Ectodermal cell (in vitro differentiated cells): Measurements from ENCODE around the gene TCIRG1.

Experiments
- H3K27ac ChIP-seq: 2 replicates; pipeline ENCODE4 v1.7.0; 2013; ENCODE audit warnings: mild to moderate bottlenecking, low read depth, low read length; ENCODE audit not compliant: insufficient read depth, poor library complexity, severe bottlenecking
- H3K27me3 ChIP-seq: 2 replicates; pipeline ENCODE4 v1.7.0; 2013; ENCODE audit warnings: mild to moderate bottlenecking, low read length; ENCODE audit not compliant: insufficient read depth, control insufficient read depth, poor library complexity, severe bottlenecking
- H3K36me3 ChIP-seq: one replicate; pipeline ENCODE4 v1.7.0; 2013; ENCODE audit warnings: low read length; ENCODE audit not compliant: control insufficient read depth, insufficient read depth
- H3K4me1 ChIP-seq: one replicate; pipeline ENCODE4 v1.7.0; 2013; ENCODE audit warnings: low read length; ENCODE audit not compliant: control insufficient read depth, insufficient read depth
- H3K4me3 ChIP-seq: 2 replicates; pipeline ENCODE4 v1.7.0; 2013; ENCODE audit warnings: low read depth, low read length, control low read depth; ENCODE audit not compliant: insufficient read depth
- H3K9me3 ChIP-seq: 2 replicates; pipeline ENCODE4 v1.7.0; 2013; ENCODE audit warnings: mild to moderate bottlenecking, low read length, moderate library complexity; ENCODE audit not compliant: control insufficient read depth
- WGBS, 2 experiments: methylation state at CpG; one replicate each; pipeline ENCODE4 v1.1.7; 2013; ENCODE audit warnings: missing lambda C conversion rate in 2 of 2; 5-methylcytosine and 5-hydroxymethylcytosine counted together

The TCIRG1 gene

GRCh38 chr11:68056317-68057285 lies 17.8 kb downstream of the TCIRG1 start:
- no peaks in the 10 kb centered on the region for H3K4me1 ChIP-seq
- peaks cover 2% of the 10 kb centered on the region for H3K36me3 ChIP-seq
- H3K4me3 ChIP-seq = no peak overlapping the region
- 93 to 97% methylated on average over 12 of the region's 12 CpGs for WGBS, 2 experiments
- no peaks in the 10 kb centered on the region for H3K9me3 ChIP-seq
- H3K27me3 ChIP-seq = no peaks in the 10 kb centered on the region
- no peak overlapping the region for H3K27ac ChIP-seq

GRCh38 chr11:68057807-68058206 lies 19.0 kb downstream of the TCIRG1 start:
- H3K27me3 ChIP-seq = no peaks in the 10 kb centered on the region
- peaks cover 6% of the 10 kb centered on the region for H3K36me3 ChIP-seq
- H3K4me3 ChIP-seq = no peak overlapping the region
- no peaks in the 10 kb centered on the region for H3K4me1 ChIP-seq
- WGBS, 2 experiments = 93 to 99% methylated on average over 4 of the region's 4 CpGs
- no peaks in the 10 kb centered on the region for H3K9me3 ChIP-seq
- H3K27ac ChIP-seq = no peak overlapping the region

- Histone ChIP-seq H3K4me1 (no peaks in the 10 kb centered on the region), H3K4me3 (no peak overlapping the region), H3K27ac (no peak overlapping the region), H3K36me3 (peaks cover 6% of the 10 kb centered on the region), H3K27me3 (no peaks in the 10 kb centered on the region), H3K9me3 (no peaks in the 10 kb centered on the region)
- WGBS, 2 experiments = 94% methylated on average over 7 of the region's 7 CpGs
Measured at GRCh38 chr11:68061508-68061907, 22.7 kb downstream of the TCIRG1 start.

- H3K9me3 ChIP-seq = no peaks in the 10 kb centered on the region
- H3K4me1 ChIP-seq = peaks cover 8% of the 10 kb centered on the region
- no peaks in the 10 kb centered on the region for H3K27me3 ChIP-seq
- H3K4me3 ChIP-seq = no peak overlapping the region
- WGBS, 2 experiments = 90 to 100% methylated on average over 1 to 2 of the region's 2 CpGs
- no peak overlapping the region for H3K27ac ChIP-seq
- H3K36me3 ChIP-seq = peaks cover 11% of the 10 kb centered on the region
Measured at GRCh38 chr11:68064926-68065325, 26.1 kb downstream of the TCIRG1 start.

GRCh38 chr11:68065841-68066240 lies 27.0 kb downstream of the TCIRG1 start:
- Histone ChIP-seq H3K9me3 (no peaks in the 10 kb centered on the region), H3K27me3 (no peaks in the 10 kb centered on the region), H3K36me3 (peaks cover 11% of the 10 kb centered on the region), H3K27ac (no peak overlapping the region), H3K4me3 (no peak overlapping the region), H3K4me1 (peaks cover 8% of the 10 kb centered on the region)
- 91 to 95% methylated on average over 5 of the region's 5 CpGs for WGBS, 2 experiments

GRCh38 chr11:68066742-68067141 lies 27.9 kb downstream of the TCIRG1 start:
- no peak overlapping the region for H3K4me3 ChIP-seq
- 71 to 74% methylated on average over 3 of the region's 3 CpGs for WGBS, 2 experiments
- peaks cover 8% of the 10 kb centered on the region for H3K4me1 ChIP-seq
- no peaks in the 10 kb centered on the region for H3K9me3 ChIP-seq
- H3K36me3 ChIP-seq = peaks cover 7% of the 10 kb centered on the region
- no peak overlapping the region for H3K27ac ChIP-seq
- no peaks in the 10 kb centered on the region for H3K27me3 ChIP-seq

GRCh38 chr11:68067991-68068390 lies 29.2 kb downstream of the TCIRG1 start:
- Histone ChIP-seq H3K36me3 (peaks cover 5% of the 10 kb centered on the region), H3K4me1 (peaks cover 8% of the 10 kb centered on the region)
- WGBS, 2 experiments = 97 to 98% methylated on average over 4 to 5 of the region's 5 CpGs

GRCh38 chr11:68071281-68072048 lies 32.6 kb downstream of the TCIRG1 start:
- no peaks in the 10 kb centered on the region for H3K9me3 ChIP-seq
- H3K27me3 ChIP-seq = no peaks in the 10 kb centered on the region
- WGBS, 2 experiments = 95 to 96% methylated on average over 3 of the region's 3 CpGs
- H3K27ac ChIP-seq = no peak overlapping the region
- H3K36me3 ChIP-seq = peaks cover 5% of the 10 kb centered on the region
- H3K4me3 ChIP-seq = no peak overlapping the region
- peaks cover 8% of the 10 kb centered on the region for H3K4me1 ChIP-seq

More at GRCh38 chr11:68067991-68068390, 29.2 kb downstream of the TCIRG1 start:
- Histone ChIP-seq H3K4me3 (no peak overlapping the region), H3K27me3 (no peaks in the 10 kb centered on the region), H3K9me3 (no peaks in the 10 kb centered on the region), H3K27ac (no peak overlapping the region)

- 95 to 97% methylated on average over 8 to 9 of the region's 10 CpGs for WGBS, 2 experiments
- Histone ChIP-seq H3K27ac (no peak overlapping the region), H3K9me3 (no peaks in the 10 kb centered on the region), H3K4me1 (no peaks in the 10 kb centered on the region), H3K36me3 (no peaks in the 10 kb centered on the region), H3K27me3 (no peaks in the 10 kb centered on the region), H3K4me3 (no peak overlapping the region)
Measured at GRCh38 chr11:68074584-68075352, 35.9 kb downstream of the TCIRG1 start.
